SU-DHL-6 (cell line): Measurements from ENCODE around the gene RNF168.
"Not testable (repeated sequence)": the region's sequence is repeated elsewhere in the genome, so short reads cannot be mapped to it uniquely, and the experiment has no call there.

Source experiments
- H2AFZ ChIP-seq: fragments of 200-600 bp; sonication (generic); 2 replicates; pipeline ENCODE4 v1.6.1; 2014; ENCODE audit warnings: low read depth, mild to moderate bottlenecking, moderate library complexity, mixed read lengths, antibody characterized with exemption, low read length; ENCODE audit not compliant: severe bottlenecking
- H3F3A ChIP-seq: fragments of 200-600 bp; shearing (Covaris generic); 2 replicates; pipeline ENCODE4 v1.6.0; 2016; ENCODE audit warnings: antibody characterized with exemption, mild to moderate bottlenecking; ENCODE audit not compliant: insufficient read depth
- H3K27ac ChIP-seq: fragments of 200-600 bp; sonication (generic); 2 replicates; pipeline ENCODE4 v1.5.1; 2016; ENCODE audit warnings: low read depth, mild to moderate bottlenecking, low read length, moderate library complexity, mixed read lengths
- H3K27me3 ChIP-seq: fragments of 200-600 bp; sonication (generic), shearing (Covaris generic); 2 replicates; pipeline ENCODE4 v1.6.0; 2014; ENCODE audit warnings: mild to moderate bottlenecking, low read length
- H3K36me3 ChIP-seq: fragments of 200-600 bp; sonication (generic); 2 replicates; pipeline ENCODE4 v1.6.1; 2014; ENCODE audit warnings: mild to moderate bottlenecking, low read length, mixed read lengths
- H3K4me2 ChIP-seq: fragments of 300-600, 200-600 bp; shearing (Covaris generic), sonication (generic); 2 replicates; pipeline ENCODE4 v1.6.0; 2014; ENCODE audit warnings: low read length, low read depth, mild to moderate bottlenecking; ENCODE audit not compliant: poor library complexity, severe bottlenecking
- H3K4me3 ChIP-seq: fragments of 200-600 bp; sonication (generic); 2 replicates; pipeline ENCODE4 v1.5.1; 2014; ENCODE audit warnings: antibody characterized with exemption, low read length, mild to moderate bottlenecking, mixed read lengths; ENCODE audit not compliant: insufficient read depth, poor library complexity, severe bottlenecking
- H3K79me2 ChIP-seq: fragments of 200-600 bp; sonication (generic); 2 replicates; pipeline ENCODE4 v1.6.1; 2014; ENCODE audit warnings: mild to moderate bottlenecking, low read length, moderate library complexity; ENCODE audit not compliant: insufficient read depth
- H3K9ac ChIP-seq: fragments of 200-600 bp; sonication (generic); 2 replicates; pipeline ENCODE4 v1.7.0; 2014; ENCODE audit warnings: mild to moderate bottlenecking, low read length
- H3K9me2 ChIP-seq: fragments of 200-600 bp; sonication (generic); replicated peaks from 2 replicates; pipeline ENCODE4 v1.6.1; 2014; ENCODE audit warnings: low read length; ENCODE audit not compliant: insufficient read depth
- H3K9me3 ChIP-seq: fragments of 200-600 bp; sonication (generic); 2 replicates; pipeline ENCODE4 v1.6.1; 2014; ENCODE audit warnings: low read length, mixed read lengths; ENCODE audit not compliant: insufficient read depth
- H4K20me1 ChIP-seq: fragments of 200-600 bp; sonication (generic); 2 replicates; pipeline ENCODE4 v1.6.1; 2014; ENCODE audit warnings: low read depth, mild to moderate bottlenecking, antibody characterized with exemption, low read length, moderate library complexity, mixed read lengths
- CTCF ChIP-seq: fragments of 200-600 bp; sonication (generic); IDR thresholded peaks from one replicate; pipeline ENCODE4 v1.5.1; 2017; ENCODE audit warnings: antibody characterized with exemption, mild to moderate bottlenecking, low read length, moderate library complexity; ENCODE audit not compliant: insufficient read depth, poor library complexity, severe bottlenecking
- EZH2phosphoT487 ChIP-seq: fragments of 200-600 bp; sonication (generic), shearing (Covaris generic); conservative IDR thresholded peaks from 2 replicates; pipeline ENCODE4 v1.6.1; 2018; ENCODE audit warnings: mild to moderate bottlenecking, antibody characterized with exemption, low read length, moderate library complexity, mixed read lengths

Gene RNF168

GRCh38 chr3:196428041-196428440, 75.5 kb downstream of the RNF168 start:
- no peak overlapping the region for H3K4me2 ChIP-seq
- H3K9ac ChIP-seq: no peak overlapping the region
- 0 out of 2 replicates have a peak, but pooled peaks cover 2% of the 10 kb centered on the region for H3K36me3 ChIP-seq
- peaks cover 10% of the 10 kb centered on the region; the same call in 1 of the 2 replicates for H3F3A ChIP-seq
- no peak overlapping the region for H3K27ac ChIP-seq
- no peak overlapping the region for H3K4me3 ChIP-seq
- H3K9me3 ChIP-seq: no peaks in the 10 kb centered on the region
- no peak overlapping the region for H2AFZ ChIP-seq
- TF ChIP-seq CTCF: no peak
- no peak for TF ChIP-seq EZH2phosphoT487
- no peaks in the 10 kb centered on the region for H3K27me3 ChIP-seq
- no peaks in the 10 kb centered on the region for H3K9me2 ChIP-seq
- H4K20me1 ChIP-seq: peaks cover 13% of the 10 kb centered on the region; the same call in 1 of the 2 replicates
- H3K79me2 ChIP-seq: peaks cover 91% of the 10 kb centered on the region

- not testable (repeated sequence) for H3K4me2 ChIP-seq, H4K20me1 ChIP-seq, H3F3A ChIP-seq, H3K36me3 ChIP-seq, H3K27me3 ChIP-seq, H3K9me2 ChIP-seq, H3K27ac ChIP-seq, H2AFZ ChIP-seq, H3K4me3 ChIP-seq, H3K9ac ChIP-seq, H3K9me3 ChIP-seq
- peaks cover 100% of the 10 kb centered on the region for H3K79me2 ChIP-seq
These were observed 79.1 kb downstream of the RNF168 start for GRCh38 chr3:196424421-196424820.

- Histone ChIP-seq H3K36me3 (0 out of 2 replicates have a peak, but pooled peaks cover 2% of the 10 kb centered on the region), H3K9me2 (no peaks in the 10 kb centered on the region), H2AFZ (no peak overlapping the region), H3K27me3 (no peaks in the 10 kb centered on the region), H3K9me3 (no peaks in the 10 kb centered on the region), H3F3A (no peaks in the 10 kb centered on the region), H3K4me3 (no peak overlapping the region), H4K20me1 (0 out of 2 replicates have a peak, but pooled peaks cover 4% of the 10 kb centered on the region), H3K79me2 (peaks cover 100% of the 10 kb centered on the region), H3K4me2 (no peak overlapping the region), H3K9ac (no peak overlapping the region), H3K27ac (no peak overlapping the region)
- no peak for TF ChIP-seq EZH2phosphoT487
- TF ChIP-seq CTCF: no peak
These were observed 80.4 kb downstream of the RNF168 start for GRCh38 chr3:196423044-196423781.

- H3F3A ChIP-seq, H3K4me3 ChIP-seq, H3K9me3 ChIP-seq, H3K4me2 ChIP-seq, H3K36me3 ChIP-seq, H3K27me3 ChIP-seq, H3K27ac ChIP-seq, H2AFZ ChIP-seq, H3K9ac ChIP-seq, H3K9me2 ChIP-seq, H4K20me1 ChIP-seq: not testable (repeated sequence)
- H3K79me2 ChIP-seq: peaks cover 98% of the 10 kb centered on the region
These were observed 81.9 kb downstream of the RNF168 start for GRCh38 chr3:196421668-196422067.
